NCI-H146 treated with DMSO at 0.1 percent for 48 hours (cell line): ENCODE results near the gene ENKUR.
"Not testable (repeated sequence)": the region's sequence is repeated elsewhere in the genome, so short reads cannot be mapped to it uniquely, and the experiment has no call there.

Experiments used
- DNase-seq: peaks from one replicate; lab custom pipeline; 2025; ENCODE audit not compliant: unreplicated experiment; lab: John Stamatoyannopoulos, UW

ENKUR gene

DNA sequence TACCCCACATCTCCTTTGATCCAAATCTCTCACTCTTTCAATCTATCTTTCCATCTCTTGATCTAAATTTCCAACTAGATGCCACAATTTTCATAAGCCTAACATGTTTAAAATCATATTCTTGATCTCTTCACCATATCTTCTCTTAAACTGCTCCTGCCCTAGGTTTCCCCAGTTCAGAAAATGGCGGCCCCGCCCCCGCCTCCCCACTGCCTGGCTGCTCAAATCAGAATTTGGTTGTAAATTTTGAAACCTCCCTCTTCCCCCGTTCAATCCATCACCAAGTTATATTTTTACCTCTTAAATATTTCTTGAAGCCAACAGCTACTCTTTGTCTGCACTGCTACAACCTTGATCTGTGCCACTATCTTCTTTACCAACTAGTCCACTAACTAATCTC is 36.3 kb downstream of the ENKUR start:
- no peak for DNase-seq

DNA sequence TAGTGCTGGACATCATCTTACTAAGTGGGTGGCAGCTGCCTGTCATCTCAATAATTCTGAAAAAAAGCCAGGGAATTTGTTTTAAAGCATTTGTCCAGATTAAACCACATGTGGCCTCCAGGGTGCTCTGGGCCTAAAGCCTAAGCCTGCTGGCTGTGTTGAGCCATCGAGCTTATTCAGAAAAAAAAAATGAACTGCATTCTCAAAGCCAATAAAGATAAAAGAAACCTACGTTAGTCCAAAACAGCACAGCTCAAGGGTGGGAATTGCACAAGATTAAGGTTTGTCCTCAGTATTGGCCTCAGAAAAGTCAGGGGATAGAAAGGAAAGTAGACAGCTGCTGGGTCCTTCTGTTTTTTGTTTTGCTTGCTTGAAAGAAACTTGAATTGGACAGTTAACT is 41.0 kb downstream of the ENKUR start:
- DNase-seq = no peak

DNA sequence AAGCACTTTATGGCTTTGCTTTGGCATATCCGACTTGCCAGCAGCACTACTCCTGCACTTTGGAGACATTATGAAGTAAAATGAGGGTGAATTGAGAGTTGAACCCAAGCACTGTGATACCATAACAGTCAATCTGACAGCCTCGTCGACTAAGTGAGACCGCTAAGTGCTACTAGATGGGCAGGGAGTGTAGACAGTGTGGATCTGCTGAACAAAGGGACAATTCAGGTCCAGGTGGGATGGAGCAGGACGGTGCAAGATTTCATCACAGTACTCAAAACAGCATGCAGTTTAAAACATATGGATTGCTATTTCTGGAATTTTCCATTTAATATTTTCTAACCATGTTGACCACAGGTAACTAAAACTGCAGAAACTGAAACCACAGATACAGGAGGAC is 42.8 kb downstream of the ENKUR start:
- DNase-seq = no peak

DNA sequence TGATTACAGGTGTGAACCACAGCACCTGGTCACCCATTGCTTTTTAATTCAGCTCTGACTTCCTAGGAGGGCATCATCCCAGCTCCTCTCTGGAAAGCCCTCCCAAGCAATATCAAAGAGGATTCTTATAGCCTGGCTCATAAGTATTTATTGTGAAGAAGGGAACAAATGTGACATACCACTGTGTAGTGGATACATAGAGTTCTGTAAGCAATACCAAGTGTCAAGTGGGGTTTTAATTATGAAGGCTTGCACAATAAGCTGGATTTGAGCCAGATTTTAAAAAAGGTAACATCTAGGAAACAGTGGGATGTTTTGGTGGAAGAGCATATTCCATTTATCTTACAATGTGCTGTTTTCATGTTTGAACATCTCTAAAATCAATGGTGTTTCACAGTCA is 44.6 kb downstream of the ENKUR start:
- no peak for DNase-seq

DNA sequence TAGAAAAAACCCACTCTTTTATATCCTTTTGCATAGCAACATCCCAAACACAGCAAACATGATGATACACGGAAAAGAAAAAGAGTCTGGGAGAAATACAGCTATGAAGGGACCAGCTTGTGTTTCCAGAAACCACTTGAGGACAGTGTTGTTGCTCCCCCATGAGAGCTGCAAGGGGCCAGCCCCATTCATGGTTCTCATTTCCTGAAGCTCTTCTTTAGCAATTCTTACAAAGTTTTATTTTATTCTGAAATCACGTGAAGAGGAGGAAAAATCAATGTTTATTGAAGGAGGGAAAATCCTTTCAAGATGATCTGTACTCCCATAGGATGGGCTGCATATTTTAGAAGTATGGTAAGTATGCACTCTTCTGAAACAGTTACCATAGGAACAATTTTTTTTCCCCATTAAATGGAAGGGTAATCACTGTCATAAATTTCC is 46.1 kb downstream of the ENKUR start:
- DNase-seq = no peak

GRCh38 chr10:24968951-24969350 is 47.0 kb downstream of the ENKUR start:
- DNase-seq = not testable (repeated sequence)

- DNase-seq = no peak
Observed at GRCh38 chr10:24968349-24968748, 47.6 kb downstream of the ENKUR start.

- no peak for DNase-seq
Observed at GRCh38 chr10:24966962-24967481, 48.9 kb downstream of the ENKUR start.

DNA sequence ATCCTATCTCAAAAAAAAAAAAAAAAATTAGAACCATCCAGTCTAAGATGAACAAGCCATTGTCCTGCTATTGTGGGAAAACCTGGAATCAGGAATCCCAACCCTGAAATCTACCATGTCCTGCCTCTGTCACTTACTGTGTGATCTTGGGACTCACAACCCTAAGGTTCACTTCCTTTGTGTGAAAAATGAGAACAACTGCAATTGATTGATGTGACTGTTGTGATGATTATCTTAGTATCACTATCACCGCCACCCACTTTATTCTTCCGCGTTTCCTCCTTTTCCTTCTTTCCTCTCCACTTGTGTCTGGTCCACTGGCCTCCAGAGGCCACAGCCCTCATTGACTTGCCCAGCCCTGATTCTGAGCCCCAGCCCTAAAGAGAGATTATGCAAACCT is 50.9 kb downstream of the ENKUR start:
- no peak for DNase-seq

GRCh38 chr10:24963521-24964041 is 52.4 kb downstream of the ENKUR start:
- no peak for DNase-seq

DNA sequence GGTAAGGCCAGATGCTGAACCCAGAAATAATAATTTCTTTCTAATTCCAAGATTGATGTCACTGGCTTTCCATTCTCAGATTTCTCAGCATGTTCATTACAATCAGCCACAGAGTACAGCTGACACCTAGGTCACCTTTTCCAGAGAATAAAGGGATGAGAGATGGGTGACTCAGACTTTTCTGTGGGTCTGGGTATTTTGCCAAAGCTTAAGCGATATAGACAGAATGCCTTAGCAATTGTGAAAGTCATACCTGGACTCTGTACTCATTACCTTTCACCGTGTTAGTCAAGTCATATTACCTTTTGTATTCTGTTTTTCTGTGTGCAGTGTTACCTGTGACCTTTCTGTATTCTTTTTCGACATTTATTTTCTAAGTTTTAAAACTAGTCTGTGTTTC is 53.0 kb downstream of the ENKUR start:
- no peak for DNase-seq

GRCh38 chr10:24961582-24961981 is 54.4 kb downstream of the ENKUR start:
- DNase-seq = no peak

DNA sequence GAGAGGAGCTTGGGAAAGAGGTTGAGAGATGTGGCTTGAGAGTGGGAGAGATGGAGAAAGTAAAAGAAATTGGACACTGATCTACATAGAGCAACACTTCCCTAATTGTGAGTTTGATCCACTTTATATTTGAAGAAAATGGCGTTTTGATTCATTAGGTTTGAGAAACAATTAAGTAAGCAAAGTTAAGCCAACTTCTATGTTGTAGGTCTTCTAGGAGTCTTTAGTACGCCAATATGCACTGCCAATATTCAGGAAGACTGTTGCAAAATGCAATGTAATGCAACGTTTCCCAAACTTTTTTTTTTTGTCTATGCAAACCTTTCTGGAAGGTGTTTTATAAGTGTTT is 56.6 kb downstream of the ENKUR start:
- DNase-seq = no peak

DNA sequence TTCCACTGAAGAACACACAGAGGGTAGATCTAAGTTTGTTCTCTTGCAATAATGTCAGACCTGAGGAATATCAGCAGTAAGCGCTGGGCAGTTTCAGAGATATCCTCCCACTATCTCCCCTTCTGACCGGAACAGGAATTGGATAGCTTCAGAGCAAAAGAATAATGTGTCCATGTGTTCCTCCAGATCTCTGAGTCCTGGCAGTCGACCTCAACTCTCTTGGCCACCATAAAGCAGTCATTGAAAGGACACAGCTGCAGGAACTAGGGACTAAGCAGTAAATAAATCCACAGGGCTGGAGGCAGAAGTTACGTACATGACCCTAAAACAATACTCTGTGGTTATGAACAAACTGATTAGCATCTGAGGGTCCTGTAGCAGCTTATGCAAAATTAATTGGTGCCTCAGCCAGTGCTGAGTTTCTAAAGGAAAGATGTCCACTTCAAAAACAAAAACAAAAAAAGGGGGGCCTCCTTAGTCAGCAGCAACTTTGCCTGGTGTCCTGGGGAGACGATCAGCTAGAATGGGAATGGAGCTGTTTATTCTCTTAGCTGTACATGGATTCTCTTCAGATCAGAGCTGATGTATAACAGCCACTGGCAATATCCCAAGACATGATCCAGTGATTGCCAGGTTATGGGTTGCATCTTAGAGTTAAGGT is 57.1 kb downstream of the ENKUR start:
- no peak for DNase-seq

DNA sequence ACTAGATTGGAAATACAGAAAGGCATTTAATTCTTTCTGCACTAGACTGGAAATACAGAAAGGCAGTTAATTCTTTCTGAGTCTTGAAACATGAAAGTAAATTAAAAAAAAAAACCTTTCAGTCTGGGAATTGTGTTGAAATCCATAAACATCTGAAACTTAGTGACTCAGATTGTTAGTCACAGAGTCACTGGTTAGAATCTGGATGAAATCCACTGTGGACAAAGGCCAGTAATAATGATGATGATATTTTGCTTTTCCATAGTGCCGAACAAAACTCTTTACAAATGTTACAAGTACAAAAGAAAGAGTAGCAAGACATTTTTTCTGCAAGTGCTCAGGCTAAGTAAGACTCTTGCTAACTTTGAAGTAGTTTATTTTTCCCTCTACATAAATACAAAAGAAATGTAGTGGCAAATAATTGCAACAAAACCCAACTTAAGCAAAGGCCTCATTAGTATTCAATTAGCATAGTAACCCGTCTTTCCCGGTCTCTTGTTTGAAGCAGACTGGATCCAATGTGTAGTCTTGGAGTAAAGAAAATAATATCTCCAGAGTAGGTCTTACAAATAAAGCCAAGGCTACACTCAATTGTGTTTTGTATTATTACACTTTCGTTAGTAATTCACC is 57.8 kb downstream of the ENKUR start:
- no peak for DNase-seq

GRCh38 chr10:24957624-24958051 is 58.3 kb downstream of the ENKUR start:
- DNase-seq = not testable (repeated sequence)

GRCh38 chr10:24953675-24954074 is 62.3 kb downstream of the ENKUR start:
- peak; percentile 64 for DNase-seq

GRCh38 chr10:24952707-24953645 is 63.0 kb downstream of the ENKUR start:
- peak; percentile 90 for DNase-seq

DNA sequence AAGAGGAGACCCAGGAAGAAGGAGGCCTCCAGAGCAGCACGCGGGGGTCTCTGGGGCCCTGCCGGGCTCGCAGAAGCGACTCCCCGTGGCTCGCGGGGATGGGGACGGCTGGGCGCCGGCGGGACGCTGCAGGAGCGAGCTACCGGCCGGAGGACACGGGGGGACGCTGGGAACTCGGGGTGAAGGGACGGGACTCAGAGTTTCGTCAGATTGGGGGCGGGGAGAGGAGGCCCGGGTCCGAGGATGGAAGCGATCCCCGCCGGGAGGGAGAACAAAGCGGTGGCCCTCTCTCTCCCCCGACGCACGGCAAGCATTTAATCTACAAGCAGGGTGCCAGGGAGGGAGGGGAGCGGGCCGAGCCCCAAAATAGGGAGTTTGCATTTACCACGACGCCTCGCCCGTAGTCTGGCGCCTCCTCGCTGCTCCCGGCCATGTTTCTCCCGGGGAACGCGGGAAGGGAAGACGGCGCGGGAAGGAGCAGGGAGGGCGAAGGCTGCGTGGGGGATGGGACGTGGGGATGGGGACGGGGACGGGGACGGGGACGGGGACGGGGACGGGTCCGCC is 63.7 kb downstream of the ENKUR start, which contains the start of gene PRTFDC1:
Gene PRTFDC1 (minus strand): TSS at position 464 of the 564 bp plus-strand sequence. CDS start 31 bp downstream, at position 433.
- DNase-seq = peak; percentile 48

GRCh38 chr10:24951201-24952142 is 64.5 kb downstream of the ENKUR start:
- DNase-seq = peak; percentile 90
